GM21717 (cell line): ENCODE measurements around the gene SYNPO2L.

Experiments
- ATAC-seq: cut with Tn5 transposase; IDR thresholded peaks from one replicate; pipeline ENCODE4 v1.9.1; 2021; ENCODE audit warnings: mild to moderate bottlenecking, moderate library complexity; ENCODE audit not compliant: unreplicated experiment

Gene SYNPO2L

DNA sequence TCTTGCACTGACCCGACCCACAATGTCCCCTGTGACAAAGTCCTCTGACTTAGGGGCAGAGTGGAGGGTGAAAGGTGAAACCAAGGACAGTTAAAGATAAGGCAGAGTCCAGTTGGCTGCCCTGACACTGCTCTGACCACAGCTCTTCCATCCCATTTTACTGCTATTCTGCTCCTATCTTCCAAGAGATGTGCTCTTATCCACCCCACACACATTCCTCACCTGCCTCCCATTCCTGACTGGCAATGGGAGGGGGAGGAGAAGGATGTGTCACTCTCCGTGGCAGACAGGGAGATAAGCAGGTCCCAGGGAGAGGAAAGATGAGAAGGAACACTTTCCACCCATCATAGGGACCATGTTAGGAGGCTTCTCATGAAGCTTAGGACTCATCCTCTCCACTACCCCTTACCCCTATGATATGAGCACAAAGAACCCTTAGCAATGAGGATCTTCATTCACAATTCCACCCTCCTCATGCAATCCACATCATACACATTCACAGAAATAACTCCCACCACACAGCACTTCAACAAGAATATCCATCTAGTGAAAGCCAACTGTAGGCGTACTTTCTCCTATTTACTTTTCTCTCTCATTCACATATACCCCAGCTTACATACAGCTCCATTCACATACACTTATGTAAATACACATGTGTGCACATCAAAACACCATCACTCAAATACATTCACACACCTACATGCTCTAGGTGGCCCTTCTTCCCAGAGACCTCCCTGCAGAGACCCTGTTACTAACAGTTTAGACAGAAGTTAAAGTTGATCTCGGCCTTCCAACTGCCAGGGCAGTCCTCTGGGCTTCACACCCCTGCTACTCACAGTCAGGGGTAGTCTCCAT, 6.6 kb downstream of the SYNPO2L start:
- no peak for ATAC-seq

DNA sequence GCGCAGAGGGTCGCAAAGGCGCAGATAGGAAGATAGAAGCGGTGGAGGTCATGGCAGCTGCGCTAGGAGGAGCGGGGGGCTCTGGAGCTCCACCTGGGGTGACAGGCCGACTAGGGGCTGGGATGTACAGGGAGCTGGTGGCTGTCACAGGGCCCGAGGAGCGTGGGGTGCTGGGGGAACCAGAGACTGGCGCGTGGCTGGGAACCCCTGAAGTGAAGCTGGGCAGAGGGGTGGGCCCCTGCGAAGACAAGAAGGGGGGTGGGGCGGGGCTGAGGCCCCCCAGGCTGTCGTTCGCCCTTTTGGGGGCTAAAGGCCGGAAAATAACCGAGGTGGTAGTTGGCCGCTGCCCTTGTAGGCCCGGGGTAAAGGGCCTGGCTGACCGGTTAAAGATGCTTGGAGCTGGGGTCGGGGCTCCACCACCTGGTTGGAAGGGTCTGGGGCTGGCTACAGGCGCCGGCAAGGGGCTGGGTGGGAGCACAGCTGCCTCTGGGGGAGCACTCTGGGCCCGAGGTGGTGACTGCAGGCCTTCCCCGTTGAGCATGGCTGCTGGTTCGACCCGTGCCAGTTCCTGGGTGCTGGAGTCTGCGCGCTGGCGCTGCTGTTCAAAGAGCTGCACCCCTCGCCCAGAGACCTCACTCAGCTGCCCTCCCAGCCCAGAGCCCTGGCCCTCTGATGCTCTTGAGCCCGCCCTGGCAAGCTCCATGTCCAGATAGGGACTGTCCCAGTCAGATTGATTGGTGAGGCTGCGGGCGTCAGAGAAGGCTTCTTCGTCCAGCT, 7.8 kb downstream of the SYNPO2L start:
- no peak for ATAC-seq

DNA sequence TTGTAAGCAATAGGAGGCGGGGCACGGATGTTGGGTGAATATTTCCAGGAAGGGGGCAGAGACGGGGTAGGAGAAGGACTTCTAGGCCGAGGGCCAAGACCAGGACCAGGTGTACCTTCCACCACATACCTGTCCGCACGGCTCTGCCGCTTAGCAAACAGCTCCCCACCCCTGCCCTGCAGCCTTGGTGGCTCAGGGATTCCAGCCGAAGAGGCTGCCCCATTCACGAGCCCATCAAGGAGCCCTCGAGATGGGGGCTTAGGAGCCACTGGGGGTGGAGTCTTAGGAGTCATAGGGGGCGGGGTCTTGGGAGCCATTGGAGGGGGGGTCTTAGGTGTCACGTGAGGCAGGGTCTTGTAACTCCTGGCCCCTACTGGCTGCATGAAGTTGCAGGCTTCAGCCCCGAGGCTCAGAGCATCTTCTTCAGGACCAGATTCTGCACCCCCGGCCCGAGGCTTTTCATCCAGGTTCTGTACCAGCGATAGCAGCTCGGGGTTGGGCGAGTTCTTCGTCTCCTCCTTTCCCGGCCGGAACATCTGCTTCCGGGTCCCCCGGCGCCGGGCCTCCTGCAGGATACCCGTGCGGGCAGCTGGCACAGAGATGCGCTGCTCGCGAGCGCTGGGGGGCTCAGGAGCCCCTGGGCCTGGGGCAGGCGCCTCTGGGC, 8.5 kb downstream of the SYNPO2L start:
- no peak for ATAC-seq

DNA sequence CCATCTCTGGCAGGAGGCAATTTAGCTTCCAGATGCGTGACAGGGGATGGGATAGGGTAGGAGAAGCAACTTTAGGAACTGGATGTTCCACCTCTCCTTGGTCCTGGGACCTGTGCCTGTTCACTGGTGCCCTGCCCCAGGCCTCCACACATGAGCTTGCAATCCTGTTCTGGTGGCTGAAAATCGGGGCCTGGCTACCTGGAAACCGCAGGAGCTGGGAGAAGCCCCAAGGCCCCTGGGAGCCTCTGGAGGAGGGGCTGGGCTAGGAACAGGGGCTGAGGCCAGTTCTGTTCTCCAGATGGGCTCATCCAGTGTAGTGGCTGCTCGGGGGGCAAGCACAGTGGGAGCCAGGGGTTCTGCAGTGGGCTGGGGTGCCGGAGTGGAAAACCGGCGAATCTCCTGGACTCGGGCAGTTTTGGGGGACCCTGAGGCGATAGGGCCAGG, 9.2 kb downstream of the SYNPO2L start:
- ATAC-seq = no peak

DNA sequence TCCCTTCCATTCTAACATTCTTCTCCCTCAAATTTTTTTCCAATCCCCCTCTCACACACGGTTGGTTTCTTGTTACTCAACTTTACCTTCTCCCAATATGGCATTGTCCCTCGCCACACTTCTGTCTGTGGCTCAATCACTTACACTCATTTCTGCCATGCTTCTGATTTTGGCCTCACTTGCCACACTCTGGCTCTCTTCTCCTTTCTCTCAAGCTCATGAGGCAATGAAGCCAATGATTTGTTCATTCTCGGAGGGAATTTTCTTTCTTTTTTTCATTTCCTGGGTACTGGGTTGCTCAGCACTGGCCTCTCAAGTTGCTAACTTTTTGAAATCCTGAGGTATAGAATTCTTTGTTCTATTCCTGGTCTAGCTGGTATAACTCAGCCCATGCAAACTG, 10.6 kb downstream of the SYNPO2L start:
- no peak for ATAC-seq

DNA sequence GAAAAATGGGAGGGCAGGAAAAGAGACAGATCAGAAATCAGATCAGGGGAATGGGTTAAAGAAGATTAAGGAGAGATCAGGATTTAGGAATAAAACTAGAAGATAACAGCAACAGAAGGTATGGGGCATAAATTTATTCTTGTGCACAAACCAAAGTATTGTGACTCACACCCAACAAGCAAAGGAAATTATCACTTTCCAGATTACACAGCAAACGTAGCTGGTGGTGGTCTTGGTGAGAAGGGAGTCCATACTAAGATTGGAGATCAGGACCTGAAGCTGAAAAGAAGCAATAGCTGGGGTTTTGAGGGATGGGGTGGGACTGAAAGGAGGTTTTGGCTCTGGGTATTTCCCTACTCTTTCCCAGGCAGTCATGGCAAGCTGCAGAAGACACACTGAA, 11.1 kb downstream of the SYNPO2L start:
- no peak for ATAC-seq

DNA sequence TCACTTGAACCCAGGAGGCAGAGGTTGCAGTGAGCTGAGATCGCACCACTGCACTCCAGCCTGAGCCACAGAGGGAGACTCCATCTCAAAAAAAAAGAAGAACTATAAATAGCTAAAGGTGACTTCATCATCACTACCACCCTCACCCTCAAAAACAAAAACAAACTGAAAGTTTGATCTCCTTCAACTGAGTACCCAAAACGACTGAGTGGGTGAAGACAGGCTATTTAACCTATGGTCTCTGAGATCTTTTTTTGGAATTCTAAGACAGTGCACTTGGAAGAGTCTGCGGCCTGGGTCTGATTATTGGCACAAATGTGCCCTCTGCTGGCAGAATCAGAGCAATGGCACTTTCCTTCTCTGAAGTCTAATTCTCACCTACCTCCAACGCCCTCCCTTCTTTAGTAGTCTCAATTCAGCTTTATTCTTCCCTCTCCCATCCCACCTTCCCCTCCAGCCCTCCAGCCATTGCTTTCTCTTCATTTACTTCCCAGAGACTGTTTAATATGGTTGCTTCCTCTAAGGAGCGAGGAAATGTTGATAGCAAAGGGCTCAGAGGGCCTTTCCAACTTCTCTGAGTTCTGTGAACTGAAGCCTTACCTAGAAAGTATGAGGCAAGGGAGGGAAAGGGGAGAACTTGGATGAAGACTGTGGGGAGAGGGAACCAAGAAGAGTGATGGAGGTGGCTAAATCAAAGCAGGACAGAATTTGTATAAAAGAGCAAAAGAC, 11.7 kb downstream of the SYNPO2L start:
- no peak for ATAC-seq

DNA sequence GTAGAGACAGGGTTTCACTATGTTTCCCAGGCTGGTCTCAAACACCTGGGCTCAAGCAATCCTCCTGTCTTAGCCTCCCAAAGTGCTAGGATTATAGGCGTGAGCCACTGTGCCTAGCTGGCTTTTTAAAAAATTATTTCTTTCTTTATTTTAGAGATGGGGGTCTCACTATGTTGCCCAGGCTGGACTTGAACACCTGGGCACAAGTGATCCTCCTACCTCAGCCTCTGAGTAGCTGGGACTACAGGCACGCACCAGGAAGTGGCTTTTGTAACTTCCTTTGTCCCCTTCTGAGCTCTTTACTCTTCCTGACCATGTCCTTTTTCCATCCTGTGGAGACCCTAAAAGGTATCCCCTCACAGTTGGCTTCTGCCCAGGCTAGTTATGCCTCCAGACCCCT, 12.5 kb downstream of the SYNPO2L start:
- no peak for ATAC-seq

DNA sequence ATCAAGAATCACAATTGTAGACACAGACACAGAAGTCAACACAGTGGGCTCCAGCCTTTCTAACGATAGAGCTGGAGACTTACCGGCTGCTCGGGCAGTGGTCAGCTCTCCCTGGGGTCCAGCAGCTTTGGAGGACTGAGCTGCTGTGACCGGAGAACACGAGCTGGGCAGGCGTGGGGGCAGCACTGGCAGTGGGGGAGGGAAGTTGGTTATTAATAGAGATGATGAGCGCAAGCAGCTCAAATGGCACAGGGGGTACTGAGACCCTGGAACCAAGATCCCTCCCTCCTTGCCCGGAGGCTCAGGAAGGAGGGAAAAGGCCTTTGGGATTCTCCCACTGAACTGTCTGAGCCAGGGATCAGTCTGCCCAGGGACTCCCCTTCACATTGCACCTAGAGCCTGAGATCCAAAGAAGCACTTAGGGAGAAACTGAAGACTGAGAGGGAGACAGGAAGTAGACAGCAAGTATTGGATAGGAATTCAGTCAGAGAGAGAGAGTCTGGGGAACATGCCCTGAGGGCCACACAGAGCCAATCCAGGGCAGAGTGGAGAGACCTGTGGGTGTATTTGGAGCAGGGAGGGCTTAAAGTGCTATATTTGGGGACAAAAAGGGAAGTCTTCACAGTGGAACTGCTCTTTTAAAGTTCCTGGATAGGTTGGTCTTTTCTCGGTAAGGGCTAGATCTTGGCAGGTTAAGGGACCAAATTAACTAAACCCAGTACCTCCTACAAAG, 14.3 kb downstream of the SYNPO2L start, which contains the start of gene MYOZ1:
Gene MYOZ1 (minus strand): TSS at position 147 of the 733 bp plus-strand sequence. CDS start 1,457 bp downstream, outside the sequence.
- no peak for ATAC-seq

DNA sequence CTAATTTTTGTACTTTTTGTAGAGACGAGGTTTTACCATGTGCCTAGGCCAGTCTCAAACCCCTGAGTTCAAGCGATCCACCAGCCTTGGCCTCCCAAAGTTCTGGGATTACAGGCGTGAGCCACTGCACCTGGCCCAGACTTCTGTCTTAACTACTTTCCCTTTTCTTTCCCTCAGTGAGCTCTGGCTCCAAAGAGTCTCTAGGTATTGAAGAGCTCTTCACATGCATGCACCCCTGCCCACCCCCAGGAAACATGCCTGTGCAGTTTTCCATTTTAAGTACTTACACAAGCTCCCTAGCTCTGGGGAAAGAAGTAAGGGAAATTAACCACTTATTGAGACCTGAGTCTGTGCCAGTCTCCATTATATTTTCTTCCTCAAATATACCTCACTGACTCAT, 16.5 kb downstream of the SYNPO2L start:
- ATAC-seq = no peak

DNA sequence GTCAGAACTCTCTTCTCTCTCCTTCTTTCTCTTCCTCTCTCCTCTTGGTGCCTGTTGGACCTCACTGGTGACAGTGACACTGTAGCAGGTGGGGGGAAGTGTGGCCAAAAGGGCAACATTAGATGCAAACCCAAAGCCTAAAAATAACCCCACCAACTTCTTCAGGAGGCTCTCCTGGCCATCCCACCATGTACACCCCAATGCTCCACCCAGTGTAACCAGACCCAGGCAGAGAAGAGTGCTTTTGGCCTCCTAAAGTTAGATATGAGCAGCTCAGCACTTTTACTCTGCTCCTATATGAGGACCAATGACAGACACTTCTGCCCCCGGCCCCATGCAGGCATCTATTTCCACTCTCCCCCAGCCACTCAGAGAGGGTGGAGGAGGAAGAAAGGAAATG, 20.0 kb downstream of the SYNPO2L start:
- no peak for ATAC-seq

DNA sequence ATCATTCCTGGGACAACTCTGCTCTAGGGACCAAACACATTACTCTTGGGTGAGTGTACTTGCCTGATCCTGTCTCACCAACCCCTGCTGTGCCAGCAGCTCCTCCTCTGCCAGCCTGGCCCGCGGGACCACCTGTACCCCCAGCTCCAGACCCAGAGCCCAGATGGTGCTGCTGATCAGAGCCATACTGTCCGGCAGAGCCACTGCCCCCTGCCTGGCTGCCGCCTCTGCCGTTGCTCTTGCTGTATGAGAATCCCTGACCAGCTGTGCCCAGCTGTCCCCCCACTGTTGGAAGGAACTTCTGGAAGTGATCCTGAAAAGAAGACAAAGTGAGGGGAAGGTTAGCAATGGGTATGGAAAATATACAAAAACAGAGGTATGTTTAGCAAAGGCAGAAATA, 21.4 kb downstream of the SYNPO2L start:
- ATAC-seq = no peak

DNA sequence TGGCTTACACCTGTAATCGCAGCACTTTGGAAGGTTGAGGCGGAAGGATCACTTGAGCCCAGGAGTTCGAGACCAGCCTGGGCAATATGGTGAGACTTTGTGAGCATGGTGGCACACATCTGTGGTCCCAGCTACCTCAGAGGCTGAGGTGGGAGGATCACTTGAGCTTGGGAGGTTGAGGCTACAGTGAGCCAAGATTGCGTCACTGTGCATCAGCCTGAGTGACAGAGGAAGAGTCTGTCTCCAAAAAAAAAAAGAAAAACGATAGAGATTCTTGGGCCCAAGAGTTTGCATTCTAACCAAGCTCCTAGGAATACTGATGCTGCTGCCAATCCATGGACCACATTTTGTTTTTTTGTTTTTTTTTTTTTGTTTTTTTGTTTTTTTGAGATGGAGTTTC, 26.7 kb downstream of the SYNPO2L start:
- no peak for ATAC-seq

DNA sequence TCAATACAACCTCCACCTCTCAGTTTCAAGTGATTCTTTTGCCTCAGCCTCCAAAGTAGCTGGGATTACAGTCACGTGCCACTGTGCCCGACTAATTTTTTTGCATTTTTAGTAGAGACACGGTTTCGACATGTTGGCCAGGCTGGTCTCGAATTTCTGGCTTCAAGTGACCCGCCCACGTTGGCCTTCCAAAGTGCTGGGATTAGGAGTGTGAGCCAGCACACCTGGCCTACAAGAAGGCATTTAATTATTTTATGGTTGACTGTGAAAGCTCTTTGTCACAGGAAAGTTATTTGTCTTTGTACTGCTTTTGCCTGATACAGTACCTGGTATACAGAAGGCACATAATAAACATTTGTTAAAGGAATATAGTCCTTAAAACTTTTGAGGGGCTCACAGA, 27.4 kb downstream of the SYNPO2L start:
- no peak for ATAC-seq

DNA sequence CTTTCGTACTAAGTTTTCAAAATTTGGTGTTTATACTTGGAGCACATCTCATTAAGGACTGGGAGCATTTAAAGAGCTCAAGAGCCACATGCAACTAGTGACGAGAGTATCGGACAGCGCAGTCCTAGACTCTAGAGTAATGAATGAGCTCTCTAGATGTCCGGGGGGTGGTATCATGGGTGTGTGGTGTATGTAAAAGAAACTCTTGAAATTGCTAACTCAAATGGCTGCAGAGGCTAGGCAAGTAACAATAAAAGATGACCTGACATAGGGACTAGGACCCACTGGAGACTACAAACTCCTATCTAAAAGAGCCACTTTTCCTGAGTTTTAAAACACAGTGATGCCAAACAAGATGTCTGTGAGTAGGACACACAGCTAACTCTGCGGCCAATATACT, 28.5 kb downstream of the SYNPO2L start:
- no peak for ATAC-seq

DNA sequence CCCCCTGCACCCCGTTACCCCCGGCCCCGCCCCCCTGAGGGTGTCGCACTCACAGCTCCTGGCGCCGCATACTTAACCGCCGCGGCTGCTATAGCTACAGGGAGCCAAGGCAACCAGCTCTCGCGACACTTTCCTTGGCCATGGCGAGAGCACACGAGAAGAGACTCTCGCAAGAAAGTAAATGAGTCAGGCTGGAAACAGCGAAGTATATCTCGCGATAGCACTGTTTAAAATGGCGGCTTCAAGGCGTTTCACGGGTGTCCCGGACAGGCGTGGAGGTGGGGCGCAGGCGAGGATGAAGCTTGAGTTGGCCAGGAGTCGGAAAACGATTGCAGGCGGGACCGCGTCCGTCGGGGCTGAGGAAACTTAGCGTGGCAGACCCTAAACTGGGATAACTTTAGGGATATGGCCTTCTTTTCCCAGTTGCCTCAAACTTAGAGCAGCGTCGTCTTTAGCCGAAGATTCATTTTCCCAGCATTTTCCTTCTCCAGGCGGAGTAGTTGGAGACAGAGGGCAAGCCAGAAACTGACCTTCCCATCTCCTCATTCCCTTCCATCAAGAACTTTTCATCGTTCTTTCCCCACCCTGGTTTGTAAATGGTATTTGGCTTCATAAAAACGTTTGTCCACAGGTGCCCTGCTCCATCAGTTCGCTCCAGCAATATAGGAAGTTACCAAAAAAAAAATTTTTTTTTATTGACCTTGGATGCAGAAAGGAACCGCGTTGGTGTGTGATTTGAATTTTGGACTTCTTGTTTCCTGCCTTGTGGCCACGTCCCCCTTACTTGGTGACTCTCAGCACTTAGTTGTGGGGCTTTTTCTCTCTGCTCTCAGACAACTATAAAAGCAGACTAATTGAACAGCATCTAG, 29.7 kb downstream of the SYNPO2L start:
- ATAC-seq = peak; percentile 93

DNA sequence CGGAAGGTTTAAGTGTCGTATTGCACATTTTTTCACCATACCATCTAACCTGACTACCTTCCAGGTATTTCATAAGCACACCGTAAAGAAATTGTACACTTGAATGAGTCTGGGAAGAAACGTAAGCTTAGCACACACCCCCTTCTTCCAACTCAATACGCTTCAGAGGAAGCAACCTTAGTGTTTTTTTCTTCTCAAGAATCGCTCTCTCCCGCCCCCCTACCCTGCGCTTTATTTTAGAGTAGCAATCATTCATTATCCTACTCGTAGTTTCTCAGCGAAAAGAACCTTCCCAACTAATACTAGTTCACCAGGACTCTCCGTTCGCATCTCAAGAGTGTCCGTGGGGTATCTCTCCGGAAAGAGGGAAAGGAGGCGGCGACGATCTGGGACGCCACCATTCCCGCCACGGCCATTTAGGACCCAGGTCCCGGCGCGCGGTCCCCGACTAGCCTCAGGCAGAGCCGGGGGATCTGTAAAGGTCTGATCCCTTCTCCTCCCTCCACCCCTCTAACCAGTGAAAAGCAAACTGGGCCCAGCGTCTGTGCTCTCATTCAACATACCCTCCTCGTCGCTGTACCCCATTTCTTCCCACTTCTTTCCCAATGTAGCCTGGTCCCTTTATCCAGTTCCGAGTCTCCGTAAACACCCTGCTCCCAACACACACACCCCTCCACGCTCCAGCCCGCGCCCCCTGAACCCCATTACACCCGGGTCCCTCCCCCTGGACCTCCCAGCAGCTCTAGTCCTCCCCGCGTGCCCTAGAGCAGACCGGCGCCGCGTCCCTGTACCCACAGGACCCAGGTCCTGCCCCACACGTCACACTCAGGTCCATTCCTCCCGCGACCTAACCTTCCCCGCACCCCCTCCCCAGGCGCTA, 30.6 kb downstream of the SYNPO2L start:
- ATAC-seq = peak; percentile 37

DNA sequence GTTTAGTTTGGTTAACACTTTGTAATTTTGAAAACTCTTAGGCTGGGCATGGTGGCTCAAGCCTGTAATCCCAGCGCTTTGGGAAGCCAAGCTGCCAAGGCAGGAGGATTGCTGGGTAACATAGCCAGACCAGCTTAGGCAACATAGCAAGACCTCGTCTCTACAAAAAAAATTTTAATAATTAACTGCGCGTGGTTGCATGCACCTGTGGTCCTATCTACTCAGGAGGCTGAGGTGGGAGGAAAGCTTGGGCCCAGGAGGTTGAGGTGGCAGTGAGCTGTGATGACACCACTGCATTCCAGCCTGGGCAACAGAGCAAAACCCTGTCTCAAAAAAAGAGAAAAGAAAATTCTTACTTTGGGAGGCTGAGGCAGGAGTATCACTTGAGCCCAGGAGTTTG, 32.8 kb downstream of the SYNPO2L start:
- ATAC-seq = no peak
